AG04450 (cell line): ENCODE results near the gene SSTR3. TPM values are rescaled to one million over a fixed set of nuclear protein-coding genes. Genes with fewer than 3 reads are reported as not detected.

ENCODE experiments used
- CTCF ChIA-PET: fragments of 300-600, 350-600 bp; formaldehyde crosslinking; extraction: SDS; loops from one replicate; lab custom pipeline; 2022; ENCODE audit warnings: antibody characterized with exemption, inconsistent platforms; lab: Charles Lee
- POLR2A ChIA-PET: fragments of 350-600 bp; formaldehyde crosslinking; extraction: SDS; loops from one replicate; lab custom pipeline; 2021; ENCODE audit warnings: antibody characterized with exemption, inconsistent platforms; lab: Yijun Ruan, JAX
- DNase-seq: peaks from one replicate; pipeline ENCODE4 v3.0.0-alpha.2; 2011; ENCODE audit warnings: low read depth, low spot score
- H3K27ac ChIP-seq: one replicate; pipeline ENCODE4 v1.5.1; 2012; ENCODE audit warnings: low read depth, low read length, control low read depth
- H3K27me3 ChIP-seq: one replicate; pipeline ENCODE4 v1.6.0; 2012; ENCODE audit warnings: low read length; ENCODE audit not compliant: control insufficient read depth, insufficient read depth
- H3K4me3 ChIP-seq: 2 replicates; pipeline ENCODE4 v1.5.1; 2011; ENCODE audit warnings: mild to moderate bottlenecking, low read depth, low read length, control low read depth
- H3K9me3 ChIP-seq: 2 replicates; pipeline ENCODE4 v1.5.1; 2012; ENCODE audit warnings: low read length; ENCODE audit not compliant: control insufficient read depth, insufficient read depth
- polyA plus RNA-seq: library from polyadenylated mRNA; depleted of rRNA; stranded (reverse); fragments of >200 nt; gene quantifications from 2 replicates; pipeline ENCODE4 v1.2.3, GENCODE V29; 2011
- TF ChIP-seq, protein P1 (sequence below): IDR thresholded peaks from 2 replicates; pipeline ENCODE4 v1.5.1; 2011; ENCODE audit warnings: low read depth, low read length, control low read depth, inconsistent platforms

Gene SSTR3
- polyA plus RNA-seq, 1 experiment, result 0.06 TPM

DNA sequence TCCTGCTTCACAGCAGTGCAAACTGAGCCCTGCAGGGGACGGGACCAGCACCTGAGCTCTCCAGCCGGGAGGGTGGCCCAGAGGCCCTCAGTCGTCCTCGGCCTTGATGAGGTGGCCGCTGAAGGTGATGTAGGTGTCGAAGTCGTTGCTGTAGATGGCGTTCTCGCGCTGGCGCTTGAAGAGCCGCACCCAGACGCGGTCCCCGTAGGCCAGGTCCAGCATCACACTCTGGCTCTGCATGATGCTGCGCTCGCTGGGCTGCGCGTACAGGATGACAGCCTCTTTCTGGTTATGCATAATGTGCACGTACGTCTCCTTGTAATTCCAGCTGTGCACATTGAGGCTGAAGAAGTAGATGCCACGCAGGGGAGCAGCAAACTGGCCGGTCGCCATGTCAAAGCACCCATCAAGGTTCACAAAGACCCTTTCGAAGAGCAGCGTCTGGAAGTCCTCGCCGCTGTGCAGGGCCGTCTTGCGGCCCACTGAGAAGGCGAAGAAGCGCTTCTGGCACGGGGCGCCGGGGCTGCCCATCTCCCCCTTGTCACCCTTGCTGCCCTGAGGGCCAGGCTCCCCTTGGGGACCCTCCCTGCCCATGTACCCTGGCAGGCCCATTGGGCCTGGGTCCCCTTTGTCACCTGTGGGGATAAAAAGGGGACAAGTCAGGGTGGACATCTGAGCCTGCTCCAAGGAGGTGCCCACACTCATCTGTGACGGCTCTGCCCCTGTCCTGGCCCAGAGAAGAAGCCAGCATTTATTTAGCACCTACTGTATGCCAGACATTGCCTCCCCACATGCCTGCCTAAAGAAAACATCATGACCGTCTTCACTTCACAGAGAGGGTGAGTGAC is 30.0 kb downstream of the SSTR3 start:
- Histone ChIP-seq H3K9me3 (no peaks in the 10 kb centered on the region), H3K27ac (no peak overlapping the region), H3K4me3 (no peak overlapping the region), H3K27me3 (no peaks in the 10 kb centered on the region)
- ChIA-PET CTCF (no interaction called here), POLR2A (no interaction called here)
- TF ChIP-seq, protein P1, sequence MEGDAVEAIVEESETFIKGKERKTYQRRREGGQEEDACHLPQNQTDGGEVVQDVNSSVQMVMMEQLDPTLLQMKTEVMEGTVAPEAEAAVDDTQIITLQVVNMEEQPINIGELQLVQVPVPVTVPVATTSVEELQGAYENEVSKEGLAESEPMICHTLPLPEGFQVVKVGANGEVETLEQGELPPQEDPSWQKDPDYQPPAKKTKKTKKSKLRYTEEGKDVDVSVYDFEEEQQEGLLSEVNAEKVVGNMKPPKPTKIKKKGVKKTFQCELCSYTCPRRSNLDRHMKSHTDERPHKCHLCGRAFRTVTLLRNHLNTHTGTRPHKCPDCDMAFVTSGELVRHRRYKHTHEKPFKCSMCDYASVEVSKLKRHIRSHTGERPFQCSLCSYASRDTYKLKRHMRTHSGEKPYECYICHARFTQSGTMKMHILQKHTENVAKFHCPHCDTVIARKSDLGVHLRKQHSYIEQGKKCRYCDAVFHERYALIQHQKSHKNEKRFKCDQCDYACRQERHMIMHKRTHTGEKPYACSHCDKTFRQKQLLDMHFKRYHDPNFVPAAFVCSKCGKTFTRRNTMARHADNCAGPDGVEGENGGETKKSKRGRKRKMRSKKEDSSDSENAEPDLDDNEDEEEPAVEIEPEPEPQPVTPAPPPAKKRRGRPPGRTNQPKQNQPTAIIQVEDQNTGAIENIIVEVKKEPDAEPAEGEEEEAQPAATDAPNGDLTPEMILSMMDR, result no peak
- no peak for DNase-seq

DNA sequence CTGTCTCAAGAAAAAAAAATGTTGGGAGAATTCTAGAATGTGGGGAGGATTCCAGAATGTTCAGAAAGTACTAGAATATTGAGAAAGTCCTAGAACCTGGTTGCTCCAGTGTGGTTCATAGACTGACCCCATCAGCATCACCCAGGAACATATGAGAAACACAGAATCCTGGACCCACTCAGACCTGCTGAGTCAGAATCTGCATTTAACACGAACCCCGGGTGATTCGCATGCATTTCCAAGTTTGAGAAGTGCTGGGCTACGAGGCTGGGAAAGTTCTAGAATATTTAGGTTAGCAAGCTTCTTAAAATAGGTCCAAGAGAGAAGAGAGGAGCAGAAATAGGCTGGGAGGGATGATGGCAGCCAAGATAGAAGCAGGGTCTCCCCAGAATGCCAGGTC is 30.6 kb downstream of the SSTR3 start:
- no peak for DNase-seq
- Histone ChIP-seq H3K9me3 (no peaks in the 10 kb centered on the region), H3K27me3 (no peaks in the 10 kb centered on the region), H3K27ac (no peak overlapping the region), H3K4me3 (no peak overlapping the region)
- TF ChIP-seq, protein P1, result no peak
- ChIA-PET CTCF (no interaction called here), POLR2A (no interaction called here)

DNA sequence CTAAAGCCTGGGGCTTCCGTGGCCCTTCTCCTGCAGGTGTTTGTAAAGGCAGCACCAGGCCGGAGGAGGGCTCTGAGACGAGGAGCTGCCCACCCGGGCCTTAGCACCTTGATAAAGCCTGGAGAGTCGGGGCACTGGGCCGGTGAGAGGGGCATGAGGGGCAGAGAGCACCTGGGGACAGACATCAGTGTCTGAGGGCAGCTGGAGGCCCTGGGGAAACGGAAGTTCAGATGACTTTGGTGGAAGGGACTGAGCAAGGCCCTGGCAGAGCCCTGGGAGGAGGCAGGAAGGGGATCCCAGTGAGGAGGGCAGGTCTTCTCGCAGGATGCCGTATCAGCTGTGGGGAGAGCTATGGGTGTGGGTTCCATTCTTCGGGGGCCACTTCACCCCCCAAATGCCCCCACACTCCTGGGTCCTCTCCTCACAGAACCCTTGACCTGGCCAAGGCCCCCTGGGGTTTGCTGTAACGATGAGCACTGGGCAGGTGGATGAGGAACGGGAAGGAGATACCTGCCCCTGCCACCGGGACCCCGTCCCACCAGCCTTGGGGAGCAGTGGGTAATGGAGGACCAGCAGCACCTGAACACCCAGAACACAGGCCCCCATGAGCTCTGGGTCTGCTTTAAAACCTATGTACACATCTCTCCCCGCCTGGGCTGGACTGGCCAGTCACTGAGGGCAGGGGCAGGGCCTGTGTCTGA is 31.6 kb downstream of the SSTR3 start:
- Histone ChIP-seq H3K27me3 (no peaks in the 10 kb centered on the region), H3K4me3 (no peak overlapping the region), H3K27ac (no peak overlapping the region), H3K9me3 (no peaks in the 10 kb centered on the region)
- ChIA-PET POLR2A (no interaction called here), CTCF (no interaction called here)
- TF ChIP-seq, protein P1, result no peak
- no peak for DNase-seq

DNA sequence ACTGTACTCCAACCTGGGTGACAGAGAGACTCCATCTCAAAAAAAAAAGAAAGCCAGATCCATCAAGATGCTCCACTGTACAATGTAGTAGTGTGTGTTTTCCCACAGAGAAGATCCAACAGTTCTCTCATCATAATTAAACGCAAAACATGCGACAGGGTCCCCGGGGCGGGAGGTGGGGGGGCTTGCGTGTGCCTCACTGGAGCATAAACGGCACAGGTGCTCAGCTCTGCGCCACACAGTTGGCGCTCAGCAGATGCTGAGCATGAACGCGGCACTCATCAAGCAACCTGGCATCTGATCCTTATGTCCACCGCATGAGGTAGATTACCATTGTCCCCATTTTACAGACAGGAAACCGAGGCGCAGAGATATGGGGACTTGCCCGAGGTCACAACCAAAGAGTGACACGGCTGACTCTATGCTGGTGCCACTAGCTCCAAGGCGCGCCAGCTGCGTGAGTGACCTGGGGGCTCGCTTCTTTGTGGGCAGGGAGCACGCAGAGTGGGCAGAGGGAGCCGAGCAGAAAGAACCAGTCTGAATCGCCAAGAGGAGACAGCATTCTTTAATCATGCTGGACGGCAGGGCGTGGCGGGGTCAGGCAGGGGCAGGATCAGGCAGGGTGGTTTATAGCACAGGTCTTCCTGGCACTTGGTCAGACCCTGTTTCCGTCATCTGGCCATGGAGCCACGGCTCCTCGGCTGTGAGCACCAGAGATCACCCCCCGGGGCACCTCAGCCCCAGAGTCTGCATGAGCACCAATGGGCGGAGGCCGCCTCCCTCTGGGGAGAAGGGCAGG is 32.5 kb downstream of the SSTR3 start:
- no peak overlapping the region for H3K4me3 ChIP-seq
- H3K27ac ChIP-seq, result no peak overlapping the region
- DNase-seq, result no peak
- TF ChIP-seq, protein P1, result no peak
- no peaks in the 10 kb centered on the region for H3K9me3 ChIP-seq
- ChIA-PET POLR2A (no interaction called here), CTCF (interaction anchor here (2.5 kb wide), 1 partner anchor 19 kb away, joined by 8 read pairs; no protein-coding TSS in a partner anchor)
- H3K27me3 ChIP-seq, result peaks cover 4% of the 10 kb centered on the region
